Activated naive CD4-positive, alpha-beta T cell treated with anti-CD3 and anti-CD28 coated beads, Interleukin-2, amount 50 U/mL, for 72 hours (primary cell): ENCODE data around the gene METTL8. TPM values are rescaled to one million over a fixed set of nuclear protein-coding genes. Genes with fewer than 3 reads are reported as not detected.

Experiments
- ATAC-seq, 2 donors: fragments of 150-1000 bp; cut with Tn5 transposase; 2 replicates each; pipeline ENCODE4 v1.10.0; 2021; ENCODE audit warnings: mild to moderate bottlenecking in 2 of 2, moderate library complexity in 2 of 2
- DNase-seq, 2 donors: peaks; one replicate each; pipeline ENCODE4 v3.0.0; 2021 to 2022; ENCODE audit warnings: low spot score in 2 of 2
- H3K27ac Mint-ChIP-seq, 2 donors: one replicate each; pipeline ENCODE4 v1.8.0; 2022; ENCODE audit warnings: mild to moderate bottlenecking in 2 of 2, mixed read lengths in 2 of 2
- H3K36me3 Mint-ChIP-seq, 2 donors: one replicate each; pipeline ENCODE4 v1.8.0; 2022; ENCODE audit warnings: mixed read lengths in 2 of 2
- H3K9me3 Mint-ChIP-seq, 2 donors: one replicate each; pipeline ENCODE4 v1.8.0; 2022; ENCODE audit warnings: mixed read lengths in 2 of 2
- total RNA-seq, 2 donors: library from RNA; stranded (reverse); gene quantifications; one replicate each; pipeline ENCODE4 v1.2.3, GENCODE V29; 2022

Gene METTL8
- total RNA-seq, 2 donors from 2014 or later = 20.0 to 43.1 TPM

- H3K27ac Mint-ChIP-seq = no peak overlapping the region
- peaks cover 0 to 6% of the 10 kb centered on the region in 2 donors for H3K9me3 Mint-ChIP-seq
- no peaks in the 10 kb centered on the region for H3K36me3 Mint-ChIP-seq
- no peak for ATAC-seq
- no peak for DNase-seq
These were observed 152.7 kb downstream of the METTL8 start for GRCh38 chr2:171281110-171281509.

DNA sequence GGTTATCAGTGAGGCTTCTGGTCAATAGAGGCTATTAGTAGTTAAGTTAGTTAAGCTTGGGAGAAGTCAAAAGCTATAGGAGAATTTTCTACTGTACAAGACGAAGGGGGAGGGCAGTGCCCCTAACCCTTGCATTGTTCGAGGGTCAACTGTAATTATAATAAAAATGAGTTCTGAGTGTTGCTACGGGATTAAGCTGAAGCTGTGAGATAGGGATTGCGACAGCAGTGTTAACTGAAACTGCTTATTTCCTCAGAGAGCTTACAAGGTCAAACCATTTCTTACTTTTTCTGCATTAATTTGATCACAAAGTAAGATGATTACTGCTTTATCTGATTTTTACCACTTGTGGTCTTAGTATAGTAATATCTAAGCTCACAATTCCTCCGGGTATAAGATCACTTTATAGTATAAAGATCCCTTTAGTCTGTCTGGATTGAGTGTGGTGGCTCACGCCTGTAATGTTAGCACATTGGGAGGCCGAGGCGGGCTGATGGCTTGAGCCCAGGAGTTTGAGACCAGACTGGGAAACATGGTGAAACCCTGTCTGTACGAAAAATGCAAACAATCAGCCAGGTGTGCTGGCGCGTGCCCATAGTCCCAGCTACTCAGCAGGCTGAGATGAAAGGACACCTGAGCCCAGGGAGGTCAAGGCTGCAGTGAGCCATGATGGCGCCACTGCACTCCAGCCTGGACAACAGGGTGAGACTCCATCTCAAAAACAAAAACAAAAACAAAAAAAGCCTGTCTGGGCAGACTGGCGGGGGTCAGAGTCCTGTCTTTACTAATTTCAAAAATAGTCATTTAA lies 153.6 kb downstream of the METTL8 start:
- no peak overlapping the region for H3K27ac Mint-ChIP-seq
- H3K9me3 Mint-ChIP-seq = peaks cover 0 to 6% of the 10 kb centered on the region in 2 donors
- no peaks in the 10 kb centered on the region for H3K36me3 Mint-ChIP-seq
- ATAC-seq (no peak), DNase-seq (no peak)

DNA sequence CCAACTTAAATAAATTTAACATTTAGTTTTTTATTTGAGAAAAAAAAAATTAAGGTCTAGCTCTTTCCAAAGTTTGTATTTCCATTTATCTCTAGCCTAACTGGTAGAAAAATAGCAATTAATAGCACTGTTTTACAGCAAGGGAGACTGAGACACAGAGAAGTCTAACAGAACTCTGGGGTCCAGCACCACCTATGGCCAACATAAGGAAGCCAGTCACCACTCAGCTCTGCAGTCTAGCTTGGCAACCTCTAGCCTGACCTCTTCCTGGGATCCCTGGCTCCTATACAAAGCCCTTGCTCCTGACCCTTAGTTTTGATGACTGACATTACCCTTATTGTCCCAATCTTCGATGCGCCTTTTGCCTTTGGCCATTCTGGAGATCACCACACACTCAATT lies 159.0 kb downstream of the METTL8 start:
- ATAC-seq (no peak), DNase-seq (no peak)
- H3K9me3 Mint-ChIP-seq = peaks cover 0 to 6% of the 10 kb centered on the region in 2 donors
- H3K27ac Mint-ChIP-seq = no peak overlapping the region
- H3K36me3 Mint-ChIP-seq = no peaks in the 10 kb centered on the region

GRCh38 chr2:171271971-171272436 lies 161.8 kb downstream of the METTL8 start:
- no peaks in the 10 kb centered on the region for H3K9me3 Mint-ChIP-seq
- no peak overlapping the region for H3K27ac Mint-ChIP-seq
- DNase-seq = no peak
- H3K36me3 Mint-ChIP-seq = no peaks in the 10 kb centered on the region
- no peak for ATAC-seq

DNA sequence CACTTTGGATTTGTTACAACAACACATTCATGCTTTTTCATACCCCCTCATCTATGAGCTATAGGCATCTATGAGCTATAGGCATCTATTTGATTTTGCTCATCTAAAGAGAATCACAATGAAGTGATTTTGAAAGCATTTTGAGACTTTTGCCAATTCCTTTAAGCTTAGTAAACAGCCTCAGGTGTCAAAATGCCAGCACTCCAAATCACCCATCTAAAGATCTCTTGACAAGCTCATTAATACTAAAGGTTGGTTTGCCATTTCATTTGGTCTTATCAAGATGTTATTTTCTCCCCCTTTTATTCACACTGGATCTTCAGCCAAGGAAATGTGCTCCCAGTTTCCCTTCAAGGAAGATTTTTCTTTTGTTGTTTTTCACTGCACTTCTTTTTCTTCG lies 162.4 kb downstream of the METTL8 start:
- Mint-ChIP-seq H3K27ac (no peak overlapping the region), H3K36me3 (no peaks in the 10 kb centered on the region), H3K9me3 (no peaks in the 10 kb centered on the region)
- ATAC-seq = no peak
- no peak for DNase-seq

DNA sequence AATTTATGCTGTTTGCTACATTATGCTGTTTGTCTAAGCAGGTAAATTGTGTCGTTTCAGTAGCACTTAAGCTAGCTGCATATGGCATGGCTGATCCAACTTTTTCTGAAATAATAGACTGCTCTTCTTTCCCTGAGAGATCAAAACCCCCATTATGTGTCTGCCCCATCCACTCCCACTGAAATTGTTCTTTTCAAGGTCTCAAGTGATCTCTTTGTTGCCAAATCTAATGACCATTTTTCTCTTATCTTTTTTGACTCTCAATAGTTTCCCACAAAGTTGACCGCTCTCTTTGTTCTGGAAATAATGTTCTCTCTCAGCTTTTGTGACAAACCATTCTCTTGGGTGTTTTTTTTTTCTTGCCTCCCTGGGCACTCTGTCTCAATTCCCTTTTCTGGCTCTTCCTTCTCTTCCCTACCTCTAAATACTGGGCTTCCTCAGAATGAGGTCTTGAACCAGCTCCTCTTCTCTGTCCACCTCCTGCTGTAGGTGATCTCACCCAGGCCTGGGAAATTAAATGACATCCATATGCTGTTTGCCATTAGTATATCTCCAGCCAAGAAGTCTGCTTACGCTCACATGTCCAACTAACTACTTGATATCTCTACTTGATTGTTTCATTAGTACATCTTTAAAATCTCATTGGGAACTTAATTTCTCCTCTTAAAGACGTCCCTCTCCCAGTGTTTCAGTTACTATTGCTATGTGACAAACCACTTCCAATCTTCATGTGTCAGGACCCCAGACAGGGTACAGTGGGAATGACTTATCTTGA lies 165.7 kb downstream of the METTL8 start:
- ATAC-seq = no peak

More for the DNA sequence above, 165.7 kb downstream of the METTL8 start:
- DNase-seq = no peak
- Mint-ChIP-seq H3K36me3 (peaks cover 0 to 5% of the 10 kb centered on the region in 2 donors), H3K27ac (no peak overlapping the region), H3K9me3 (no peaks in the 10 kb centered on the region)

Other genes starting within 250 kb of the METTL8 start
- gene DCAF17, start 236 bp upstream of the METTL8 start, total RNA-seq = 10 to 100 TPM; 15.8 to 17.6 TPM
- gene CYBRD1, start 88.5 kb upstream of the METTL8 start, total RNA-seq = 1 to 10 TPM in 1 of 2 donors, under 1 TPM in 1; 0.27 to 1.9 TPM